Mucosa of descending colon (tissue), 3 donors: ENCODE results near the gene COMMD9. TPM values are rescaled to one million over a fixed set of nuclear protein-coding genes. Genes with fewer than 3 reads are reported as not detected.

Experiments
- ATAC-seq: fragments of 200-7000 bp; cut with Tn5 transposase; one replicate; pipeline ENCODE4 v1.9.1; 2020; ENCODE audit warnings: mild to moderate bottlenecking, moderate library complexity
- DNase-seq, 3 donors: peaks; one replicate each; pipeline ENCODE4 v3.0.0-alpha.2; 2020
- H3K36me3 ChIP-seq: fragments of 200-600 bp; one replicate; pipeline ENCODE4 v1.8.0; 2021; ENCODE audit warnings: low read depth, mild to moderate bottlenecking
- H3K4me1 ChIP-seq: fragments of 200-600 bp; one replicate; pipeline ENCODE4 v1.8.0; 2021; ENCODE audit warnings: low read depth, mild to moderate bottlenecking
- H3K4me3 ChIP-seq: fragments of 200-600 bp; one replicate; pipeline ENCODE4 v1.8.0; 2021; ENCODE audit warnings: mild to moderate bottlenecking
- H3K9me3 ChIP-seq: fragments of 200-600 bp; one replicate; pipeline ENCODE4 v1.8.0; 2021; ENCODE audit warnings: mild to moderate bottlenecking
- CTCF ChIP-seq: fragments of 200-600 bp; IDR thresholded peaks from one replicate; pipeline ENCODE4 v1.8.0; 2022; ENCODE audit warnings: antibody characterized with exemption, mild to moderate bottlenecking
- intact Hi-C, 2 donors: fragments of 100-400 bp; cut with DNase I in 1 of 2; cut with micrococcal nuclease in 1 of 2; formaldehyde crosslinking; loops; one replicate each; pipeline versions ENCODE4 v1.11.0 to v1.11.1; 2022; cut with DNase I, micrococcal nuclease
- total RNA-seq, 3 donors: library from RNA; stranded (reverse); fragmentation: NEBNext Ultra II Directional in 2 of 3; extraction: Animal tissue kit (Norgen Biotek cat#: 25700) in 2 of 3; gene quantifications; one replicate each; pipeline versions ENCODE4 v1.2.1 to v1.2.4, GENCODE V29; 2021 to 2023
- donor health status: DM: no; HTN: no; CAD: no; lungs with moderate emphysema.
- donor health status: DM: no; HTN: no; CAD: no.
- donor health status: DM: no; HTN: yes; CAD: no.

The COMMD9 gene
- total RNA-seq, 3 donors from 2014 or later: 35.4 to 64.0 (median 40.8) TPM

- peaks cover 4% of the 10 kb centered on the region for H3K9me3 ChIP-seq
- ATAC-seq: no peak
- H3K4me1 ChIP-seq: no peaks in the 10 kb centered on the region
- no peaks in the 10 kb centered on the region for H3K36me3 ChIP-seq
- DNase-seq: no peak
- intact Hi-C loops: no loop called here
- no peak for TF ChIP-seq CTCF
- no peak overlapping the region for H3K4me3 ChIP-seq
Measured at GRCh38 chr11:36280531-36280930, 8.7 kb downstream of the COMMD9 start.

GRCh38 chr11:36278531-36279282 lies 10.5 kb downstream of the COMMD9 start:
- H3K36me3 ChIP-seq: no peaks in the 10 kb centered on the region
- H3K9me3 ChIP-seq: peaks cover 4% of the 10 kb centered on the region
- intact Hi-C loops: no loop called here
- DNase-seq (no peak), ATAC-seq (no peak)
- H3K4me3 ChIP-seq: no peak overlapping the region
- H3K4me1 ChIP-seq: no peaks in the 10 kb centered on the region
- TF ChIP-seq CTCF: no peak

- DNase-seq (no peak), ATAC-seq (no peak)
- no peak for TF ChIP-seq CTCF
- intact Hi-C loops: no loop called here
- H3K9me3 ChIP-seq: no peaks in the 10 kb centered on the region
- H3K36me3 ChIP-seq: no peaks in the 10 kb centered on the region
- H3K4me1 ChIP-seq: no peaks in the 10 kb centered on the region
- no peak overlapping the region for H3K4me3 ChIP-seq
Measured at GRCh38 chr11:36274414-36274813, 14.8 kb downstream of the COMMD9 start.

- TF ChIP-seq CTCF: no peak
- ATAC-seq: no peak
- no peak for DNase-seq
- intact Hi-C loops: no loop called here
- no peaks in the 10 kb centered on the region for H3K36me3 ChIP-seq
- H3K4me1 ChIP-seq: no peaks in the 10 kb centered on the region
- H3K9me3 ChIP-seq: no peaks in the 10 kb centered on the region
- no peak overlapping the region for H3K4me3 ChIP-seq
Measured at GRCh38 chr11:36273110-36273509, 16.1 kb downstream of the COMMD9 start.

GRCh38 chr11:36271794-36272407 lies 17.3 kb downstream of the COMMD9 start:
- ATAC-seq: no peak
- H3K36me3 ChIP-seq: no peaks in the 10 kb centered on the region

More at GRCh38 chr11:36271794-36272407, 17.3 kb downstream of the COMMD9 start:
- no peak for DNase-seq
- no peak overlapping the region for H3K4me3 ChIP-seq
- intact Hi-C loops: no loop called here
- H3K9me3 ChIP-seq: no peaks in the 10 kb centered on the region
- H3K4me1 ChIP-seq: no peaks in the 10 kb centered on the region
- no peak for TF ChIP-seq CTCF
